Ovary (tissue), 3 donors: ENCODE data around the gene CXCR5.

Experiments
- POLR2A ChIP-seq: fragments of 450-650 bp; IDR thresholded peaks from one replicate; pipeline ENCODE4 v1.6.1; 2017; ENCODE audit warnings: antibody characterized with exemption, mild to moderate bottlenecking, moderate library complexity
- TF ChIP-seq, protein P1 (sequence below), 3 donors: fragments of 450-650 bp in 2 of 3; fragments of 200-600 bp in 1 of 3; IDR thresholded peaks; one replicate each; pipeline versions ENCODE4 v1.5.1 to v1.8.0; 2016 to 2022; ENCODE audit warnings: antibody characterized with exemption in 3 of 3, mild to moderate bottlenecking in 1 of 3
- donor health status: DM: no; HTN: no; CAD: no.

DNA sequence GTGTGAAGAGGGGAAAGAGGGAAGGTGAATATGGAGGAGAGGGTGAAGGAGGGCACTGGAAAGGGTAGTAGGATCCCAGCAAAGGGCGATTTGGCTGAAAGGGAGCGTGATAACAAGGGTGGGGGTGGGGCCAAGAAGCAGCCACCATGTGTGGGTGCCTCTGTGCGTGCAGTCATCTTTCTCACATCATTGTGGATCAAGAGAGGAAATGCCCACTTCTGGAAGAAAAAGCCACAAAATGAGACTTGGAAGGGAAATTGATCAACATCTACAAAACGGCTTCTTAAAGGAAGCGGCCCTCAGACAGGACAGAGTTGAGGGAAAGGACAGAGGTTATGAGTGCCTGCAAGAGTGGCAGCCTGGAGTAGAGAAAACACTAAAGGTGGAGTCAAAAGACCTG is 1.2 kb upstream of the CXCR5 start:
- TF ChIP-seq, protein P1, sequence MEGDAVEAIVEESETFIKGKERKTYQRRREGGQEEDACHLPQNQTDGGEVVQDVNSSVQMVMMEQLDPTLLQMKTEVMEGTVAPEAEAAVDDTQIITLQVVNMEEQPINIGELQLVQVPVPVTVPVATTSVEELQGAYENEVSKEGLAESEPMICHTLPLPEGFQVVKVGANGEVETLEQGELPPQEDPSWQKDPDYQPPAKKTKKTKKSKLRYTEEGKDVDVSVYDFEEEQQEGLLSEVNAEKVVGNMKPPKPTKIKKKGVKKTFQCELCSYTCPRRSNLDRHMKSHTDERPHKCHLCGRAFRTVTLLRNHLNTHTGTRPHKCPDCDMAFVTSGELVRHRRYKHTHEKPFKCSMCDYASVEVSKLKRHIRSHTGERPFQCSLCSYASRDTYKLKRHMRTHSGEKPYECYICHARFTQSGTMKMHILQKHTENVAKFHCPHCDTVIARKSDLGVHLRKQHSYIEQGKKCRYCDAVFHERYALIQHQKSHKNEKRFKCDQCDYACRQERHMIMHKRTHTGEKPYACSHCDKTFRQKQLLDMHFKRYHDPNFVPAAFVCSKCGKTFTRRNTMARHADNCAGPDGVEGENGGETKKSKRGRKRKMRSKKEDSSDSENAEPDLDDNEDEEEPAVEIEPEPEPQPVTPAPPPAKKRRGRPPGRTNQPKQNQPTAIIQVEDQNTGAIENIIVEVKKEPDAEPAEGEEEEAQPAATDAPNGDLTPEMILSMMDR (IDR thresholded peaks at IDR 0.05), result no peak
- TF ChIP-seq POLR2A, result no peak
